Gastrocnemius medialis (tissue), 4 donors: Measurements from ENCODE around the gene PKP4.

Source experiments
- POLR2A ChIP-seq, 2 donors: fragments of 450-650 bp; IDR thresholded peaks; one replicate each; pipeline ENCODE4 v1.6.1; 2017; ENCODE audit warnings: antibody characterized with exemption in 2 of 2, mild to moderate bottlenecking in 2 of 2, moderate library complexity in 2 of 2
- TF ChIP-seq, protein P1 (sequence below), 5 experiments: fragments of 450-650 bp in 3 of 5; fragments of 200-600 bp in 2 of 5; sonication (generic) in 2 of 5; IDR thresholded peaks in 4 of 5; conservative IDR thresholded peaks in 1 of 5; 1 replicate in 4 of 5; 2 replicates in 1 of 5; pipeline ENCODE4 v1.5.1; 2016 to 2019; ENCODE audit warnings: antibody characterized with exemption in 5 of 5, mild to moderate bottlenecking in 3 of 5, moderate library complexity in 3 of 5

DNA sequence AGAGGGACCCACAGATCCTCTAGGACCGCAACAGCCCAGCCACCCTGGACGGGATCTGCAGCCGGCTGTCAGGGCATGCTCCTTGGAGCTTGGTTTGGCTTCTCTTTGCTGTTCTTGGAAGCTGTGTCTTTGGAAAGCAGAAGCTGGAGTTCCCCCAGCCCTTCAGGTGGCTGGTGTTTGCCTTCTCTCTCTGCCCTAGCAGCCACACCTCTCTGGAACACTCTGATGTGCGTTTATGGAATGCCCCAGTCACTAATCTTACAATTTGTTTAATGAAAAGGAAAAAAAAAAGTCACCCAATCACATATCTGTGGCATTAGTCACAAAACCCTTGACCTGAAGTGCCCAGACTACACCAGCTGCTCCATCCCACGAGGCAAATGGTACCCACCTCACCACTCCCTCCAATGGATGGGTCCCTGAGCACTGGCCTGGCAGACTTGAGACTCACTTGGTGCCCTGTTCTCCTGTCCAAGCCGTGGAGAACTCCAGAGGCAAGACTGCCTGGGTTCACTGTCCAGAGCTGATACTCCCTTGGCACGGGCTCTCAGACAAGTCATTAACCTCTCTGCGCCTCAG is 268.1 kb downstream of the PKP4 start:
- TF ChIP-seq, protein P1, sequence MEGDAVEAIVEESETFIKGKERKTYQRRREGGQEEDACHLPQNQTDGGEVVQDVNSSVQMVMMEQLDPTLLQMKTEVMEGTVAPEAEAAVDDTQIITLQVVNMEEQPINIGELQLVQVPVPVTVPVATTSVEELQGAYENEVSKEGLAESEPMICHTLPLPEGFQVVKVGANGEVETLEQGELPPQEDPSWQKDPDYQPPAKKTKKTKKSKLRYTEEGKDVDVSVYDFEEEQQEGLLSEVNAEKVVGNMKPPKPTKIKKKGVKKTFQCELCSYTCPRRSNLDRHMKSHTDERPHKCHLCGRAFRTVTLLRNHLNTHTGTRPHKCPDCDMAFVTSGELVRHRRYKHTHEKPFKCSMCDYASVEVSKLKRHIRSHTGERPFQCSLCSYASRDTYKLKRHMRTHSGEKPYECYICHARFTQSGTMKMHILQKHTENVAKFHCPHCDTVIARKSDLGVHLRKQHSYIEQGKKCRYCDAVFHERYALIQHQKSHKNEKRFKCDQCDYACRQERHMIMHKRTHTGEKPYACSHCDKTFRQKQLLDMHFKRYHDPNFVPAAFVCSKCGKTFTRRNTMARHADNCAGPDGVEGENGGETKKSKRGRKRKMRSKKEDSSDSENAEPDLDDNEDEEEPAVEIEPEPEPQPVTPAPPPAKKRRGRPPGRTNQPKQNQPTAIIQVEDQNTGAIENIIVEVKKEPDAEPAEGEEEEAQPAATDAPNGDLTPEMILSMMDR (IDR thresholded peaks at IDR 0.05 in 4 of 5, conservative IDR thresholded peaks at IDR 0.05 in 1 of 5): no peak
- TF ChIP-seq POLR2A (IDR thresholded peaks at IDR 0.05): no peak
